Tibial nerve (tissue), 4 donors: Measurements from ENCODE around the gene STMND1.

Experiments
- EP300 ChIP-seq, 2 donors: sonication (generic); formaldehyde crosslinking; IDR thresholded peaks; one replicate each; pipeline ENCODE4 v1.6.1; 2017; ENCODE audit warnings: antibody characterized with exemption in 2 of 2, mild to moderate bottlenecking in 1 of 2
- POLR2A ChIP-seq, 2 donors: fragments of 450-650 bp; IDR thresholded peaks; one replicate each; pipeline ENCODE4 v1.6.1; 2017; ENCODE audit warnings: antibody characterized with exemption in 2 of 2, mild to moderate bottlenecking in 2 of 2, moderate library complexity in 2 of 2
- TF ChIP-seq, protein P1 (sequence below), 5 experiments: fragments of 200-600 bp in 3 of 5; fragments of 450-650 bp in 2 of 5; sonication (generic) in 3 of 5; IDR thresholded peaks; one replicate each; pipeline ENCODE4 v1.5.1; 2016 to 2019; ENCODE audit warnings: antibody characterized with exemption in 5 of 5, mild to moderate bottlenecking in 3 of 5, moderate library complexity in 2 of 5

DNA sequence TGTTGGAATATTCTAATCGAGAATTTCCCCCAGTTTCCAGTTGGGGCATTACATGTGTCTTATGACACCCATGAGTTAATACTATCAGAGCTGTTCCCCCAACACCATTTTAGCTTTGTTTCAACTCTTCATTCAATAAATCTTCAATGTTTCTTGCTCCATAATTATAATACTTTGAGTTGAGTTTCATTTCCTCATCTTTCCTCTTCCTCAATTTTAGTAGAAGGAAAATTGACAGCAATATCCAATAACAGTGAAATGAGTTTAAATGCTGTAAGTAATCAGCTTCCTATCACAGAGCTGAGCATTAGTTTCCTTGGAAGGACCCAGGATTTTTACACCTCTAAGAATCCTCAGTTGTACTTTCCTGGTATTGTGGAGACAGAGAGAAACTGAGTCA is 1.0 kb upstream of the STMND1 start:
- TF ChIP-seq POLR2A (IDR thresholded peaks at IDR 0.05) (no peak), EP300 (IDR thresholded peaks at IDR 0.05) (no peak)
- TF ChIP-seq, protein P1, sequence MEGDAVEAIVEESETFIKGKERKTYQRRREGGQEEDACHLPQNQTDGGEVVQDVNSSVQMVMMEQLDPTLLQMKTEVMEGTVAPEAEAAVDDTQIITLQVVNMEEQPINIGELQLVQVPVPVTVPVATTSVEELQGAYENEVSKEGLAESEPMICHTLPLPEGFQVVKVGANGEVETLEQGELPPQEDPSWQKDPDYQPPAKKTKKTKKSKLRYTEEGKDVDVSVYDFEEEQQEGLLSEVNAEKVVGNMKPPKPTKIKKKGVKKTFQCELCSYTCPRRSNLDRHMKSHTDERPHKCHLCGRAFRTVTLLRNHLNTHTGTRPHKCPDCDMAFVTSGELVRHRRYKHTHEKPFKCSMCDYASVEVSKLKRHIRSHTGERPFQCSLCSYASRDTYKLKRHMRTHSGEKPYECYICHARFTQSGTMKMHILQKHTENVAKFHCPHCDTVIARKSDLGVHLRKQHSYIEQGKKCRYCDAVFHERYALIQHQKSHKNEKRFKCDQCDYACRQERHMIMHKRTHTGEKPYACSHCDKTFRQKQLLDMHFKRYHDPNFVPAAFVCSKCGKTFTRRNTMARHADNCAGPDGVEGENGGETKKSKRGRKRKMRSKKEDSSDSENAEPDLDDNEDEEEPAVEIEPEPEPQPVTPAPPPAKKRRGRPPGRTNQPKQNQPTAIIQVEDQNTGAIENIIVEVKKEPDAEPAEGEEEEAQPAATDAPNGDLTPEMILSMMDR (IDR thresholded peaks at IDR 0.05), result no peak
